HCT116 (cell line): ENCODE results near the gene PIGBOS1. TPM values are rescaled to one million over a fixed set of nuclear protein-coding genes. Genes with fewer than 3 reads are reported as not detected.
"Not testable (repeated sequence)": the region's sequence is repeated elsewhere in the genome, so short reads cannot be mapped to it uniquely, and the experiment has no call there.

Experiments used
- ATAC-seq: fragments of 200-7000 bp; cut with Tn5 transposase; 2 replicates; pipeline ENCODE4 v1.9.1; 2020; ENCODE audit warnings: mild to moderate bottlenecking, moderate library complexity
- BruUV-seq: library from RNA; stranded (reverse); fragments of 400-500 nt; replicated peaks from 2 replicates; lab custom pipeline; 2021; lab: Mats Ljungman, UMichigan
- CTCF ChIA-PET: fragments of 300-600 bp; sonication (Branson Sonifier 250); formaldehyde crosslinking; loops from one replicate; lab custom pipeline; 2021; ENCODE audit warnings: antibody characterized with exemption; lab: Charles Lee
- POLR2A ChIA-PET: fragments of 300-600, 350-600 bp; sonication (Branson Sonifier 250); formaldehyde crosslinking; loops from one replicate; lab custom pipeline; 2021; ENCODE audit warnings: antibody characterized with exemption; lab: Charles Lee
- RAD21 ChIA-PET, 2 experiments: fragments of 300-600 bp; sonication (Branson Sonifier 250); formaldehyde crosslinking; loops; one replicate each; lab custom pipeline; 2023; ENCODE audit warnings: low total read pairs in 2 of 2; ENCODE audit not compliant: uncharacterized antibody in 2 of 2, unreplicated experiment in 2 of 2, low non-redundant PET in 1 of 2; lab: Charles Lee
- DNase-seq: peaks from one replicate; pipeline ENCODE4 v3.0.0-alpha.2; 2010; ENCODE audit warnings: low read depth, low spot score
- H2AFZ ChIP-seq: fragments of 200-600 bp; shearing (Covaris generic), sonication (generic); 2 replicates; pipeline ENCODE4 v1.6.1; 2017; ENCODE audit warnings: low read depth, mixed run types, mixed read lengths, antibody characterized with exemption, low read length; ENCODE audit not compliant: poor library complexity, severe bottlenecking
- H3K27ac ChIP-seq: 2 replicates; pipeline ENCODE4 v1.5.1; 2012; ENCODE audit warnings: low read depth, low read length
- H3K27me3 ChIP-seq: fragments of 200-600 bp; sonication (generic); 2 replicates; pipeline ENCODE4 v1.6.1; 2016; ENCODE audit warnings: mixed run types, low read length, mixed read lengths; ENCODE audit not compliant: insufficient read depth
- H3K36me3 ChIP-seq, 2 experiments: fragments of 200-500 bp in 1 of 2; fragments of 200-600 bp in 1 of 2; sonication (Bioruptor generic) in 1 of 2; sonication (generic) in 1 of 2; 2 replicates each; pipeline versions ENCODE4 v1.5.1 to v1.6.1; 2014 to 2016; ENCODE audit warnings: low read length in 2 of 2, inconsistent platforms in 1 of 2, mixed read lengths in 1 of 2, mixed run types in 1 of 2; ENCODE audit not compliant: insufficient read depth in 2 of 2, control insufficient read depth in 1 of 2
- H3K4me1 ChIP-seq, 2 experiments: fragments of 200-600 bp in 1 of 2; sonication (generic) in 1 of 2; 2 replicates each; pipeline versions ENCODE4 v1.5.1 to v1.6.1; 2012 to 2017; ENCODE audit warnings: low read length in 2 of 2, inconsistent platforms in 1 of 2, mild to moderate bottlenecking in 1 of 2, mixed read lengths in 1 of 2, mixed run types in 1 of 2, moderate library complexity in 1 of 2; ENCODE audit not compliant: insufficient read depth in 2 of 2, control insufficient read depth in 1 of 2
- H3K4me2 ChIP-seq: fragments of 200-600 bp; sonication (generic); 2 replicates; pipeline ENCODE4 v1.6.1; 2017; ENCODE audit warnings: mixed run types, low read length, mixed read lengths
- H3K4me3 ChIP-seq, 2 experiments: fragments of 200-600 bp in 1 of 2; sonication (generic) in 1 of 2; replicated peaks in 1 of 2; 2 replicates each; pipeline ENCODE4 v1.5.1; 2011 to 2016; ENCODE audit warnings: low read length in 2 of 2, control low read depth in 1 of 2, low read depth in 1 of 2, mild to moderate bottlenecking in 1 of 2, mixed read lengths in 1 of 2, mixed run types in 1 of 2
- H3K79me2 ChIP-seq: fragments of 200-600 bp; sonication (generic); 2 replicates; pipeline ENCODE4 v1.6.1; 2017; ENCODE audit warnings: mild to moderate bottlenecking, mixed run types, low read length, moderate library complexity, mixed read lengths; ENCODE audit not compliant: insufficient read depth
- H3K9ac ChIP-seq: fragments of 200-600 bp; sonication (generic); 2 replicates; pipeline ENCODE4 v1.6.1; 2016; ENCODE audit warnings: low read length, mixed read lengths
- H3K9me2 ChIP-seq: fragments of 200-600 bp; sonication (generic), shearing (Covaris generic); 2 replicates; pipeline ENCODE4 v1.6.1; 2017; ENCODE audit warnings: mixed run types, mild to moderate bottlenecking, moderate library complexity; ENCODE audit not compliant: insufficient read depth
- H3K9me3 ChIP-seq, 2 experiments: fragments of 200-500 bp in 1 of 2; fragments of 200-600 bp in 1 of 2; sonication (Bioruptor generic) in 1 of 2; sonication (generic) in 1 of 2; 2 replicates each; pipeline ENCODE4 v1.6.1; 2014 to 2017; ENCODE audit warnings: low read length in 2 of 2, mixed read lengths in 2 of 2, inconsistent platforms in 1 of 2, low read depth in 1 of 2, mild to moderate bottlenecking in 1 of 2, mixed run types in 1 of 2, moderate library complexity in 1 of 2; ENCODE audit not compliant: control insufficient read depth in 1 of 2, insufficient read depth in 1 of 2
- H4K20me1 ChIP-seq: fragments of 200-600 bp; sonication (generic), shearing (Covaris generic); 2 replicates; pipeline ENCODE4 v1.6.1; 2017; ENCODE audit warnings: mixed run types, mild to moderate bottlenecking, moderate library complexity; ENCODE audit not compliant: insufficient read depth
- CTCF ChIP-seq, 3 experiments: fragments of 200-600 bp in 1 of 3; sonication (generic) in 1 of 3; IDR thresholded peaks in 2 of 3; conservative IDR thresholded peaks in 1 of 3; 2 replicates each; pipeline ENCODE4 v1.5.1; 2012 to 2017; ENCODE audit warnings: low read depth in 2 of 3, low read length in 2 of 3, antibody characterized with exemption in 1 of 3, borderline replicate concordance in 1 of 3, control low read depth in 1 of 3, mild to moderate bottlenecking in 1 of 3, mixed read lengths in 1 of 3, mixed run types in 1 of 3, moderate library complexity in 1 of 3; ENCODE audit not compliant: insufficient read depth in 1 of 3
- ELF1 ChIP-seq: IDR thresholded peaks from 2 replicates; pipeline ENCODE4 v1.6.1; 2012; ENCODE audit warnings: low read depth, borderline replicate concordance
- JUND ChIP-seq: IDR thresholded peaks from 2 replicates; pipeline ENCODE4 v1.6.1; 2012
- REST ChIP-seq: IDR thresholded peaks from 2 replicates; pipeline ENCODE4 v1.6.1; 2012; ENCODE audit warnings: low read depth
- TCF7L2 ChIP-seq: IDR thresholded peaks from 2 replicates; pipeline ENCODE4 v1.7.0; 2011; ENCODE audit warnings: borderline replicate concordance, inconsistent platforms; ENCODE audit not compliant: insufficient read depth, insufficient read length; ENCODE audit errors: extremely low read depth
- YY1 ChIP-seq: IDR thresholded peaks from 2 replicates; pipeline ENCODE4 v1.6.1; 2011; ENCODE audit warnings: low read length, low read depth, moderate library complexity, mild to moderate bottlenecking; ENCODE audit not compliant: insufficient replicate concordance; ENCODE audit errors: extremely low read depth
- intact Hi-C: fragments of 100-400 bp; cut with micrococcal nuclease; formaldehyde crosslinking; loops from 2 replicates; pipeline ENCODE4 v1.10.0; 2022
- total RNA-seq: library from RNA; stranded (reverse); gene quantifications from one replicate; pipeline ENCODE4 v1.2.1, GENCODE V29; 2021; ENCODE audit not compliant: unreplicated experiment

The PIGBOS1 gene
- total RNA-seq, 1 experiment from 2014 or later = 15.3 TPM

- TF ChIP-seq REST (no peak), JUND (no peak), YY1 (no peak), ELF1 (no peak)
These were observed 29.7 kb downstream of the PIGBOS1 start (continued) for GRCh38 chr15:55289011-55289745.

- POLR2A ChIA-PET = no interaction called here
- H3K79me2 ChIP-seq = no peaks in the 10 kb centered on the region
- TF ChIP-seq TCF7L2 (no peak), CTCF (IDR thresholded peaks at IDR 0.05 in 2 of 3, conservative IDR thresholded peaks at IDR 0.05 in 1 of 3; ENCODE audit: borderline replicate concordance in 1 of 3, insufficient read depth in 1 of 3, low read depth in 2 of 3, low read length in 2 of 3) (no peak)
- H3K9me3 ChIP-seq = no peaks in the 10 kb centered on the region
- CTCF ChIA-PET = no interaction called here
- peak overlapping the region; percentile 99; the same call in 1 of the 2 replicates for H3K4me2 ChIP-seq
- RAD21 ChIA-PET = no interaction called here
- H3K36me3 ChIP-seq = no peaks in the 10 kb centered on the region
- 0 out of 4 replicates have a peak overlapping the region, but pooled peaks of 1 of the 2 experiments have one; percentile 83 for H3K4me3 ChIP-seq
- intact Hi-C loops = no loop called here
- peaks cover 3 to 14% of the 10 kb centered on the region in 2 experiments; a peak in 3 of 4 replicates for H3K4me1 ChIP-seq
- no peaks in the 10 kb centered on the region for H3K27me3 ChIP-seq
- no peak overlapping the region for H2AFZ ChIP-seq
- no peaks in the 10 kb centered on the region for H3K9me2 ChIP-seq
- TSS peak; percentile 43 for BruUV-seq
- H3K27ac ChIP-seq = no peak overlapping the region
- H3K9ac ChIP-seq = peak overlapping the region; percentile 67; the same call in 1 of the 2 replicates
- DNase-seq = no peak
- ATAC-seq = no peak
- no peaks in the 10 kb centered on the region for H4K20me1 ChIP-seq
These were observed 30.8 kb downstream of the PIGBOS1 start for GRCh38 chr15:55288006-55288717.

- POLR2A ChIA-PET = not testable (repeated sequence)
These were observed 32.3 kb downstream of the PIGBOS1 start for GRCh38 chr15:55286442-55287189.

More at GRCh38 chr15:55286442-55287189, 32.3 kb downstream of the PIGBOS1 start:
- H3K4me1 ChIP-seq = peaks cover 3 to 22% of the 10 kb centered on the region in 2 experiments
- DNase-seq, H3K36me3 ChIP-seq, H3K9me3 ChIP-seq, H2AFZ ChIP-seq, H3K27me3 ChIP-seq, H4K20me1 ChIP-seq, RAD21 ChIA-PET, BruUV-seq, H3K4me2 ChIP-seq, H3K4me3 ChIP-seq, H3K79me2 ChIP-seq, ATAC-seq, intact Hi-C loops, CTCF ChIA-PET, H3K9me2 ChIP-seq, H3K27ac ChIP-seq, H3K9ac ChIP-seq: not testable (repeated sequence)
